ENCODE results near the gene GTF2B. TPM values are rescaled to one million over a fixed set of nuclear protein-coding genes. Genes with fewer than 3 reads are reported as not detected.
A peak's percentile ranks its signal among the peaks of the same experiment; 100 is the strongest.
"Not testable (repeated sequence)": the region's sequence is repeated elsewhere in the genome, so short reads cannot be mapped to it uniquely, and the experiment has no call there.

The GTF2B gene
- total and polyA plus RNA-seq, 2 of the 4 experiments (the other 2 are of a cell fraction), result 32.0 to 41.0 TPM

GRCh38 chr1:88930176-88930575 lies 38.8 kb upstream of the GTF2B start:
- H2AK9ac ChIP-seq (replicated peaks; ENCODE audit: low read depth, low read length, poor library complexity); H4K5ac ChIP-seq (ENCODE audit: low read depth, low read length); H3K18ac ChIP-seq (ENCODE audit: low read depth, low read length); H2BK5ac ChIP-seq (ENCODE audit: low read depth, low read length, poor library complexity, severe bottlenecking); H3K79me1 ChIP-seq (ENCODE audit: low read depth in 1 of 2, low read length in 2 of 2); H2BK15ac ChIP-seq (ENCODE audit: low read depth, low read length); H2BK20ac ChIP-seq (ENCODE audit: low read depth, low read length); H4K8ac ChIP-seq (ENCODE audit: low read depth in 2 of 2, low read length in 2 of 2); in situ Hi-C loops (cut with MboI; ENCODE audit: low sequenced_read_pairs); H3K9me3 ChIP-seq (ENCODE audit: control insufficient read depth, insufficient read depth, low read length); H3K9me1 ChIP-seq (ENCODE audit: insufficient read depth, low read length); H3K4me1 ChIP-seq (ENCODE audit: control insufficient read depth, insufficient read depth, low read length); H3K4me3 ChIP-seq (ENCODE audit: insufficient read depth, low read depth, low read length); H3K4ac ChIP-seq (ENCODE audit: low read depth, low read length); H3K9ac ChIP-seq (ENCODE audit: low read depth, low read length); dilution Hi-C loops (cut with HindIII; ENCODE audit: low sequenced_read_pairs, unreplicated experiment); BruUV-seq (replicated peaks); H4K20me1 ChIP-seq (ENCODE audit: insufficient read depth, low read length); intact Hi-C loops (cut with micrococcal nuclease); H3K14ac ChIP-seq (replicated peaks; ENCODE audit: low read depth, low read length); ATAC-seq (ENCODE audit: low read depth); H3K27ac ChIP-seq (ENCODE audit: insufficient read depth, low read length); H3K27me3 ChIP-seq (ENCODE audit: control insufficient read depth, insufficient read depth, low read length); H2AFZ ChIP-seq (replicated peaks; ENCODE audit: low read length, poor library complexity); H4K91ac ChIP-seq (ENCODE audit: insufficient read depth, low read depth, low read length); POLR2A ChIA-PET (ENCODE audit: unreplicated experiment); DNase-seq; H3K23ac ChIP-seq (ENCODE audit: low read depth, low read length); H2BK120ac ChIP-seq (ENCODE audit: low read depth, low read length); H3K56ac ChIP-seq (ENCODE audit: extremely low read depth, insufficient read depth, low read length); H3K4me2 ChIP-seq (ENCODE audit: low read depth, low read length); CTCF ChIA-PET; H2AK5ac ChIP-seq (ENCODE audit: low read depth, low read length): not testable (repeated sequence)
- 80% methylated on average over 1 of the region's 7 CpGs; no CpG with 5 or more reads in 1 of the 2 experiments for WGBS, 2 experiments (ENCODE audit: extremely low coverage in 2 of 2, insufficient read length in 1 of 2)
- H3K36me3 ChIP-seq (ENCODE audit: control insufficient read depth, insufficient read depth, low read length), result peaks cover 17% of the 10 kb centered on the region
- peak; percentile 67 for TF ChIP-seq CEBPB (IDR thresholded peaks at IDR 0.05; ENCODE audit: low read depth, low read length)

Measured in IMR-90 (cell line).